ENCODE data around the gene LCK. TPM values are rescaled to one million over a fixed set of nuclear protein-coding genes. Genes with fewer than 3 reads are reported as not detected.
A peak's percentile ranks its signal among the peaks of the same experiment; 100 is the strongest.

LCK gene
- polyA plus RNA-seq, 1 of the 3 experiments (the other 2 are of a cell fraction) = not detected

DNA sequence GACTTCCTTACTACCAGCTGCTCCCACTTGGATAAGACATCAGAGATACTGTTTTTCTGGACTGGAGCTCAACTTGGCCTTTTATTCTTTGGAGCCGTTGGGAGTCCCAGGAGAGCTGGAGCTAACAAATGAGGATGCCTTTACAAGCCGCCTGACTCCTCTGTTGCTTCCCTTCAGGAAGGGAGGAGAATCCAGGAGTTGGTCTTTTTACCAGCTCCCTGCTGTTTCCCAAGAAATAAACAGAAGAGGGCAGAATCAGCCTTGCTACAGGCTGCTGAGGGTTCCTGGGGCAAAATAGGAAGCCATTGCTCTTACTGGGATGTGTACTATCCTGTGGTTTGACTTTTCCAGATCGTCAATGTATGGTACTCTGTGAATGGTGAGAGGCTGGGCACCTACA is 27.4 kb upstream of the LCK start:
- 86% methylated on average over 3 of the region's 3 CpGs for WGBS (ENCODE audit: low lambda C conversion rate)
- H2AFZ ChIP-seq (ENCODE audit: low read depth) = no peak overlapping the region
- TF ChIP-seq RAD21 (IDR thresholded peaks at IDR 0.05; ENCODE audit: low read length) (0 out of 2 replicates have a peak, but pooled peaks have one; percentile 10), TCF12 (IDR thresholded peaks at IDR 0.05) (no peak)
- H3K4me1 ChIP-seq (ENCODE audit: control insufficient read depth in 1 of 2, insufficient read depth in 2 of 2, low read depth in 1 of 2, low read length in 1 of 2) = peaks cover 8 to 17% of the 10 kb centered on the region in 2 experiments; a peak in 3 of 4 replicates
- no peaks in the 10 kb centered on the region for H3K27me3 ChIP-seq (ENCODE audit: insufficient read depth)
- peaks cover 29 to 47% of the 10 kb centered on the region in 2 experiments for H3K36me3 ChIP-seq (replicated peaks in 1 of 2; ENCODE audit: control insufficient read depth in 1 of 2, insufficient read depth in 2 of 2, low read length in 1 of 2)
- no peak overlapping the region; a peak in 1 of 4 replicates for H3K27ac ChIP-seq (ENCODE audit: low read depth in 2 of 2, low read length in 1 of 2)
- DNase-seq = no peak
- POLR2A ChIA-PET = no interaction called here
- no peaks in the 10 kb centered on the region for H3K9me2 ChIP-seq
- H3K9me3 ChIP-seq = no peaks in the 10 kb centered on the region
- H3K4me2 ChIP-seq = peak overlapping the region; percentile 90
- H4K20me1 ChIP-seq (ENCODE audit: insufficient read depth) = no peaks in the 10 kb centered on the region
- CTCF ChIA-PET = interaction anchor here (0.9 to 4.3 kb wide), 3 partner anchors 11 to 25 kb away, joined by 3 to 20 read pairs (median 3); no protein-coding TSS in a partner anchor
- no peaks in the 10 kb centered on the region for H3F3A ChIP-seq (replicated peaks; ENCODE audit: insufficient read depth)
- peak overlapping the region; percentile 59 to 79; a peak in 3 of 4 replicates for H3K4me3 ChIP-seq (ENCODE audit: low read depth in 2 of 2, low read length in 1 of 2)
- peaks cover 66% of the 10 kb centered on the region for H3K79me2 ChIP-seq (ENCODE audit: insufficient read depth)
- peak overlapping the region; percentile 99 for H3K9ac ChIP-seq

DNA sequence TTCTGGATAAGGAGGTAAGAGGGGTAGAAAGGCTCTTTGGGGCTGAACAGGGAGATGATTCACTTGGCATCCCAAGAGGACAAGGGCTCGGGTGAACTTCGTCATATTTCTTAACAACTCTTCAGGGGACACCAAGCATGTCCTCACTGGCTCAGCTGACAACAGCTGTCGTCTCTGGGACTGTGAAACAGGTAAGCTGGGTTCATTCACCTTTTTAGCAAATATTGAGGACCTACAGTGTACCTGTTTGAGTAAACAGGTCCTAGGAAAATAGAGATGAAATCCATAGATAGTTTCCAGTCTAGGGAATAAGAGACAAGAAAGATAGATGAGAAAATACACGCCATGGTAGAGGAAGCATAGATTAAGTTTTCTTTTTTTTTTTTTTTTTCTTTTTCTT is 26.8 kb upstream of the LCK start:
- H3K9me3 ChIP-seq = no peaks in the 10 kb centered on the region

More for the DNA sequence above, 26.8 kb upstream of the LCK start:
- peaks cover 33 to 50% of the 10 kb centered on the region in 2 experiments for H3K36me3 ChIP-seq (replicated peaks in 1 of 2; ENCODE audit: control insufficient read depth in 1 of 2, insufficient read depth in 2 of 2, low read length in 1 of 2)
- no peak overlapping the region for H3K4me2 ChIP-seq
- no peak for DNase-seq
- no peak overlapping the region for H2AFZ ChIP-seq (ENCODE audit: low read depth)
- 96% methylated on average over 4 of the region's 4 CpGs for WGBS (ENCODE audit: low lambda C conversion rate)
- H3K27me3 ChIP-seq (ENCODE audit: insufficient read depth) = no peaks in the 10 kb centered on the region
- H3K4me3 ChIP-seq (ENCODE audit: low read depth in 2 of 2, low read length in 1 of 2) = no peak overlapping the region
- no peak overlapping the region for H3K27ac ChIP-seq (ENCODE audit: low read depth in 2 of 2, low read length in 1 of 2)
- ChIA-PET POLR2A (no interaction called here), CTCF (interaction anchor here (4.3 kb wide), 1 partner anchor 16 kb away, joined by 20 read pairs; no protein-coding TSS in a partner anchor)
- H4K20me1 ChIP-seq (ENCODE audit: insufficient read depth) = no peaks in the 10 kb centered on the region
- H3K9ac ChIP-seq = no peak overlapping the region
- peaks cover 8 to 17% of the 10 kb centered on the region in 2 experiments; a peak in 3 of 4 replicates for H3K4me1 ChIP-seq (ENCODE audit: control insufficient read depth in 1 of 2, insufficient read depth in 2 of 2, low read depth in 1 of 2, low read length in 1 of 2)
- no peaks in the 10 kb centered on the region for H3F3A ChIP-seq (replicated peaks; ENCODE audit: insufficient read depth)
- H3K79me2 ChIP-seq (ENCODE audit: insufficient read depth) = peaks cover 62% of the 10 kb centered on the region
- TF ChIP-seq TCF12 (IDR thresholded peaks at IDR 0.05) (no peak), JUND (IDR thresholded peaks at IDR 0.05) (no peak), YY1 (IDR thresholded peaks at IDR 0.05; ENCODE audit: low read depth) (no peak), USF2 (IDR thresholded peaks at IDR 0.05; ENCODE audit: borderline replicate concordance, low read depth, low read length) (no peak), RFX5 (IDR thresholded peaks at IDR 0.05; ENCODE audit: low read length) (no peak), TEAD4 (IDR thresholded peaks at IDR 0.05; ENCODE audit: borderline replicate concordance, insufficient read depth) (no peak), MXI1 (IDR thresholded peaks at IDR 0.05; ENCODE audit: low read depth, low read length) (no peak), GABPA (IDR thresholded peaks at IDR 0.05; ENCODE audit: low read depth) (no peak)
- TF ChIP-seq, protein P1, sequence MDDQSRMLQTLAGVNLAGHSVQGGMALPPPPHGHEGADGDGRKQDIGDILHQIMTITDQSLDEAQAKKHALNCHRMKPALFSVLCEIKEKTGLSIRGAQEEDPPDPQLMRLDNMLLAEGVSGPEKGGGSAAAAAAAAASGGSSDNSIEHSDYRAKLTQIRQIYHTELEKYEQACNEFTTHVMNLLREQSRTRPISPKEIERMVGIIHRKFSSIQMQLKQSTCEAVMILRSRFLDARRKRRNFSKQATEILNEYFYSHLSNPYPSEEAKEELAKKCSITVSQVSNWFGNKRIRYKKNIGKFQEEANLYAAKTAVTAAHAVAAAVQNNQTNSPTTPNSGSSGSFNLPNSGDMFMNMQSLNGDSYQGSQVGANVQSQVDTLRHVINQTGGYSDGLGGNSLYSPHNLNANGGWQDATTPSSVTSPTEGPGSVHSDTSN (IDR thresholded peaks at IDR 0.05) = no peak
- TF ChIP-seq, protein P2, sequence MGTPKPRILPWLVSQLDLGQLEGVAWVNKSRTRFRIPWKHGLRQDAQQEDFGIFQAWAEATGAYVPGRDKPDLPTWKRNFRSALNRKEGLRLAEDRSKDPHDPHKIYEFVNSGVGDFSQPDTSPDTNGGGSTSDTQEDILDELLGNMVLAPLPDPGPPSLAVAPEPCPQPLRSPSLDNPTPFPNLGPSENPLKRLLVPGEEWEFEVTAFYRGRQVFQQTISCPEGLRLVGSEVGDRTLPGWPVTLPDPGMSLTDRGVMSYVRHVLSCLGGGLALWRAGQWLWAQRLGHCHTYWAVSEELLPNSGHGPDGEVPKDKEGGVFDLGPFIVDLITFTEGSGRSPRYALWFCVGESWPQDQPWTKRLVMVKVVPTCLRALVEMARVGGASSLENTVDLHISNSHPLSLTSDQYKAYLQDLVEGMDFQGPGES (IDR thresholded peaks at IDR 0.05; ENCODE audit: low read depth, low read length) = no peak
- no peaks in the 10 kb centered on the region for H3K9me2 ChIP-seq

Measured in SK-N-SH (cell line).